GM18511 (cell line): ENCODE results near the gene COL26A1.
"Not testable (repeated sequence)": the region's sequence is repeated elsewhere in the genome, so short reads cannot be mapped to it uniquely, and the experiment has no call there.

ENCODE experiments used
- ATAC-seq: cut with Tn5 transposase; IDR thresholded peaks from one replicate; pipeline ENCODE4 v1.9.1; 2021; ENCODE audit warnings: mild to moderate bottlenecking, moderate library complexity; ENCODE audit not compliant: unreplicated experiment

The COL26A1 gene

GRCh38 chr7:101401390-101402080 is 38.9 kb downstream of the COL26A1 start:
- no peak for ATAC-seq

- no peak for ATAC-seq
Observed at GRCh38 chr7:101402081-101402779, 39.6 kb downstream of the COL26A1 start.

- ATAC-seq, result no peak
Observed at GRCh38 chr7:101402835-101403234, 40.2 kb downstream of the COL26A1 start.

- ATAC-seq, result no peak
Observed at GRCh38 chr7:101405474-101406067, 42.9 kb downstream of the COL26A1 start.

- ATAC-seq, result no peak
Observed at GRCh38 chr7:101410743-101411507, 48.2 kb downstream of the COL26A1 start.

GRCh38 chr7:101411508-101411874 is 48.8 kb downstream of the COL26A1 start:
- no peak for ATAC-seq

GRCh38 chr7:101412976-101413375 is 50.3 kb downstream of the COL26A1 start:
- no peak for ATAC-seq

GRCh38 chr7:101418694-101419093 is 56.0 kb downstream of the COL26A1 start:
- ATAC-seq, result no peak

GRCh38 chr7:101419831-101420230 is 57.2 kb downstream of the COL26A1 start:
- ATAC-seq, result no peak

- no peak for ATAC-seq
Observed at GRCh38 chr7:101420436-101420835, 57.8 kb downstream of the COL26A1 start.

- ATAC-seq, result no peak
Observed at GRCh38 chr7:101422356-101423195, 59.9 kb downstream of the COL26A1 start.

- no peak for ATAC-seq
Observed at GRCh38 chr7:101426303-101427011, 63.8 kb downstream of the COL26A1 start.

- no peak for ATAC-seq
Observed at GRCh38 chr7:101428093-101428866, 65.6 kb downstream of the COL26A1 start.

GRCh38 chr7:101432316-101432715 is 69.6 kb downstream of the COL26A1 start:
- no peak for ATAC-seq

- ATAC-seq, result no peak
Observed at GRCh38 chr7:101433688-101434087, 71.0 kb downstream of the COL26A1 start.

- not testable (repeated sequence) for ATAC-seq
Observed at GRCh38 chr7:101434155-101434554, 71.5 kb downstream of the COL26A1 start.

GRCh38 chr7:101435461-101436220 is 73.0 kb downstream of the COL26A1 start:
- no peak for ATAC-seq

- no peak for ATAC-seq
Observed at GRCh38 chr7:101436221-101436735, 73.6 kb downstream of the COL26A1 start.
